Suprapubic skin (tissue), 3 donors: ENCODE results near the gene CCDC127.

Experiments
- POLR2A ChIP-seq, 2 donors: fragments of 450-650 bp; IDR thresholded peaks; one replicate each; pipeline ENCODE4 v1.6.1; 2017; ENCODE audit warnings: antibody characterized with exemption in 2 of 2, mild to moderate bottlenecking in 2 of 2, moderate library complexity in 2 of 2
- TF ChIP-seq, protein P1 (sequence below), 2 donors: fragments of 200-600 bp in 1 of 2; fragments of 450-650 bp in 1 of 2; sonication (generic) in 1 of 2; IDR thresholded peaks; one replicate each; pipeline ENCODE4 v1.5.1; 2016 to 2019; ENCODE audit warnings: antibody characterized with exemption in 2 of 2, mild to moderate bottlenecking in 1 of 2, moderate library complexity in 1 of 2

DNA sequence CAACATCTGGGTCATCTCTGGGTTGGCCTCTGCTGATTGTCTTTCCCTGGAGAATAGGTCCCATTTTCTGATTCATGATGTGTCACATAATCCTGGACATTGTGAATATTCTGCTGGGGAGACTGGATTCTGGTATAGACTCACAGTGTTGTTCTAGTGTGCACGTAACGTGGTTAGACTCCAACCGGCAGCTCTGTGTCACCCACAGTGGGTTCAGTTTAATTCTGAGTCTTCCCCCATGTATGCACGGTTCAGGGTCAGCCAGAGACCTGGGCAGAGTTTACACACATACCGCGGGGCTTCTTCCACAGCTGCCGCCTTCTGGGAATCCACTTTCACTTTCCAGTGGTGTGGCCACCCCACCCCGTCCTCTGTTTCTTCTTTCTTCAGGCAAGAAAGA, 64.7 kb downstream of the CCDC127 start:
- TF ChIP-seq, protein P1, sequence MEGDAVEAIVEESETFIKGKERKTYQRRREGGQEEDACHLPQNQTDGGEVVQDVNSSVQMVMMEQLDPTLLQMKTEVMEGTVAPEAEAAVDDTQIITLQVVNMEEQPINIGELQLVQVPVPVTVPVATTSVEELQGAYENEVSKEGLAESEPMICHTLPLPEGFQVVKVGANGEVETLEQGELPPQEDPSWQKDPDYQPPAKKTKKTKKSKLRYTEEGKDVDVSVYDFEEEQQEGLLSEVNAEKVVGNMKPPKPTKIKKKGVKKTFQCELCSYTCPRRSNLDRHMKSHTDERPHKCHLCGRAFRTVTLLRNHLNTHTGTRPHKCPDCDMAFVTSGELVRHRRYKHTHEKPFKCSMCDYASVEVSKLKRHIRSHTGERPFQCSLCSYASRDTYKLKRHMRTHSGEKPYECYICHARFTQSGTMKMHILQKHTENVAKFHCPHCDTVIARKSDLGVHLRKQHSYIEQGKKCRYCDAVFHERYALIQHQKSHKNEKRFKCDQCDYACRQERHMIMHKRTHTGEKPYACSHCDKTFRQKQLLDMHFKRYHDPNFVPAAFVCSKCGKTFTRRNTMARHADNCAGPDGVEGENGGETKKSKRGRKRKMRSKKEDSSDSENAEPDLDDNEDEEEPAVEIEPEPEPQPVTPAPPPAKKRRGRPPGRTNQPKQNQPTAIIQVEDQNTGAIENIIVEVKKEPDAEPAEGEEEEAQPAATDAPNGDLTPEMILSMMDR (IDR thresholded peaks at IDR 0.05): no peak
- no peak for TF ChIP-seq POLR2A (IDR thresholded peaks at IDR 0.05)
